HEK293 (cell line): ENCODE measurements around the gene LTBP1.

Source experiments
- CTCF ChIA-PET: fragments of 350-600 bp; formaldehyde crosslinking; extraction: SDS; loops from one replicate; lab custom pipeline; 2021; ENCODE audit warnings: antibody characterized with exemption; lab: Yijun Ruan, JAX
- POLR2A ChIA-PET: fragments of 300-600 bp; formaldehyde crosslinking; extraction: SDS; loops from one replicate; lab custom pipeline; 2020; ENCODE audit warnings: antibody characterized with exemption, inconsistent platforms; lab: Yijun Ruan, JAX
- H3K27ac ChIP-seq: fragments of 200-500 bp; sonication (Bioruptor generic); 2 replicates; pipeline ENCODE4 v1.5.1; 2014; ENCODE audit warnings: low read depth, low read length, control low read depth, inconsistent platforms; ENCODE audit errors: extremely low read depth
- H3K36me3 ChIP-seq, 2 experiments: fragments of 200-500 bp in 1 of 2; sonication (Bioruptor generic) in 1 of 2; 1 replicate in 1 of 2; 2 replicates in 1 of 2; pipeline ENCODE4 v1.5.1; 2014 to 2017; ENCODE audit warnings: inconsistent platforms in 2 of 2, low read length in 2 of 2; ENCODE audit not compliant: control insufficient read depth in 2 of 2, insufficient read depth in 1 of 2
- H3K4me1 ChIP-seq: fragments of 200-500 bp; sonication (Bioruptor generic); 2 replicates; pipeline ENCODE4 v1.5.1; 2014; ENCODE audit warnings: mild to moderate bottlenecking, low read length, inconsistent platforms; ENCODE audit not compliant: control insufficient read depth, insufficient read depth
- H3K4me3 ChIP-seq: 2 replicates; pipeline ENCODE4 v1.5.1; 2011; ENCODE audit warnings: low read depth, mild to moderate bottlenecking, control low read depth, low read length, moderate library complexity
- H3K9me3 ChIP-seq: fragments of 200-500 bp; sonication (Bioruptor generic); 2 replicates; pipeline ENCODE4 v1.5.1; 2014; ENCODE audit warnings: low read depth, low read length, inconsistent platforms; ENCODE audit not compliant: control insufficient read depth, insufficient read depth
- GLI2 ChIP-seq: fragments of 450-650 bp; formaldehyde crosslinking; IDR thresholded peaks from 2 replicates; pipeline ENCODE4; 2017; ENCODE audit warnings: missing biosample characterization, missing genetic modification characterization, low read depth, borderline replicate concordance
- MZF1 ChIP-seq: fragments of 450-650 bp; formaldehyde crosslinking; IDR thresholded peaks from 2 replicates; pipeline ENCODE4 v1.5.1; 2017; ENCODE audit warnings: missing biosample characterization, missing genetic modification characterization, borderline replicate concordance
- ZFP3 ChIP-seq: fragments of 450-650 bp; formaldehyde crosslinking; IDR thresholded peaks from 2 replicates; pipeline ENCODE4 v1.5.1; 2016; ENCODE audit warnings: low read depth, missing biosample characterization, missing genetic modification characterization
- ZIC2 ChIP-seq: fragments of 450-650 bp; formaldehyde crosslinking; IDR thresholded peaks from 2 replicates; pipeline ENCODE4 v1.5.1; 2016; ENCODE audit warnings: missing biosample characterization, missing genetic modification characterization
- ZNF211 ChIP-seq: fragments of 450-650 bp; formaldehyde crosslinking; IDR thresholded peaks from 2 replicates; pipeline ENCODE4 v1.5.1; 2016; ENCODE audit warnings: low read depth, missing biosample characterization, missing genetic modification characterization
- ZNF248 ChIP-seq: fragments of 450-650 bp; formaldehyde crosslinking; IDR thresholded peaks from 2 replicates; pipeline ENCODE4 v1.5.1; 2017; ENCODE audit warnings: missing biosample characterization, missing genetic modification characterization
- ZNF292 ChIP-seq: fragments of 450-650 bp; formaldehyde crosslinking; IDR thresholded peaks from 2 replicates; pipeline ENCODE4 v1.5.1; 2016; ENCODE audit warnings: low read depth, missing biosample characterization, missing genetic modification characterization, borderline replicate concordance
- ZNF311 ChIP-seq: fragments of 450-650 bp; formaldehyde crosslinking; IDR thresholded peaks from 2 replicates; pipeline ENCODE4 v1.5.1; 2017; ENCODE audit warnings: missing biosample characterization, missing genetic modification characterization, borderline replicate concordance
- ZNF416 ChIP-seq: fragments of 450-650 bp; formaldehyde crosslinking; IDR thresholded peaks from 2 replicates; pipeline ENCODE4 v1.5.1; 2016; ENCODE audit warnings: missing biosample characterization, missing genetic modification characterization
- ZNF423 ChIP-seq: fragments of 450-650 bp; formaldehyde crosslinking; IDR thresholded peaks from 2 replicates; pipeline ENCODE4 v1.5.1; 2016; ENCODE audit warnings: missing biosample characterization, missing genetic modification characterization
- ZNF513 ChIP-seq: fragments of 450-650 bp; IDR thresholded peaks from 2 replicates; pipeline ENCODE4 v1.5.1; 2018; ENCODE audit warnings: missing biosample characterization, missing genetic modification characterization
- ZNF521 ChIP-seq: fragments of 450-650 bp; formaldehyde crosslinking; IDR thresholded peaks from 2 replicates; pipeline ENCODE4 v1.5.1; 2017; ENCODE audit warnings: missing biosample characterization, mild to moderate bottlenecking, missing genetic modification characterization
- ZNF596 ChIP-seq: fragments of 450-650 bp; IDR thresholded peaks from 2 replicates; pipeline ENCODE4 v1.5.0; 2018; ENCODE audit warnings: missing biosample characterization, mild to moderate bottlenecking, missing genetic modification characterization, moderate library complexity
- ZNF677 ChIP-seq: fragments of 450-650 bp; IDR thresholded peaks from 2 replicates; pipeline ENCODE4 v1.5.0; 2018; ENCODE audit warnings: missing biosample characterization, mild to moderate bottlenecking, missing genetic modification characterization, moderate library complexity
- ZNF704 ChIP-seq: fragments of 450-650 bp; formaldehyde crosslinking; IDR thresholded peaks from 2 replicates; pipeline ENCODE4 v1.5.1; 2016; ENCODE audit warnings: missing biosample characterization, missing genetic modification characterization
- ZNF768 ChIP-seq: fragments of 450-650 bp; formaldehyde crosslinking; IDR thresholded peaks from 2 replicates; pipeline ENCODE4 v1.5.1; 2018; ENCODE audit warnings: missing biosample characterization, mild to moderate bottlenecking, missing genetic modification characterization
- ZNF777 ChIP-seq: fragments of 450-650 bp; formaldehyde crosslinking; IDR thresholded peaks from 2 replicates; pipeline ENCODE4 v1.5.1; 2017; ENCODE audit warnings: missing biosample characterization, missing genetic modification characterization, borderline replicate concordance
- ZSCAN4 ChIP-seq: fragments of 450-650 bp; formaldehyde crosslinking; IDR thresholded peaks from 2 replicates; pipeline ENCODE4 v1.5.1; 2017; ENCODE audit warnings: missing biosample characterization, missing genetic modification characterization

The LTBP1 gene

GRCh38 chr2:33019796-33020195 lies 73.0 kb downstream of the LTBP1 start:
- Histone ChIP-seq H3K36me3 (peaks cover 0 to 2% of the 10 kb centered on the region in 2 experiments; a peak in 1 of 3 replicates), H3K4me3 (no peak overlapping the region), H3K27ac (no peak overlapping the region), H3K4me1 (peaks cover 3% of the 10 kb centered on the region; the same call in 1 of the 2 replicates), H3K9me3 (no peaks in the 10 kb centered on the region)
- ChIA-PET POLR2A (no interaction called here), CTCF (interaction anchor here (1.0 kb wide), 1 partner anchor 564 kb away, joined by 3 read pairs; no protein-coding TSS in a partner anchor)
- TF ChIP-seq MZF1 (tag by site-specific recombination) (no peak), ZNF768 (tag by site-specific recombination) (no peak), ZNF311 (tag by site-specific recombination) (no peak), ZNF777 (no peak), ZNF416 (tag by site-specific recombination) (no peak), ZFP3 (tag by site-specific recombination) (no peak), GLI2 (tag by site-specific recombination) (no peak), ZNF596 (tag by site-specific recombination) (no peak), ZNF704 (no peak), ZNF248 (tag by site-specific recombination) (no peak), ZNF521 (tag by site-specific recombination) (no peak), ZNF211 (tag by site-specific recombination) (no peak), ZNF513 (tag by site-specific recombination) (no peak), ZIC2 (tag by site-specific recombination) (no peak), ZSCAN4 (no peak), ZNF677 (tag by site-specific recombination) (no peak), ZNF292 (tag by site-specific recombination) (no peak)

GRCh38 chr2:33020883-33021282 lies 74.1 kb downstream of the LTBP1 start:
- H3K27ac ChIP-seq, result no peak overlapping the region
- CTCF ChIA-PET, result interaction anchor here (0.7 to 1.7 kb wide), 3 partner anchors 12 to 563 kb away, joined by 3 to 12 read pairs (median 3); no protein-coding TSS in a partner anchor
- TF ChIP-seq ZNF423 (tag by site-specific recombination), result no peak
- H3K4me3 ChIP-seq, result no peak overlapping the region
- peaks cover 0 to 5% of the 10 kb centered on the region in 2 experiments; a peak in 1 of 3 replicates for H3K36me3 ChIP-seq
- no peaks in the 10 kb centered on the region for H3K9me3 ChIP-seq
- POLR2A ChIA-PET, result no interaction called here
- H3K4me1 ChIP-seq, result peaks cover 3% of the 10 kb centered on the region; the same call in 1 of the 2 replicates
